HG03108 (cell line): ENCODE data around the gene PRM1.
A peak's percentile ranks its signal among the peaks of the same experiment; 100 is the strongest.

Experiments used
- ATAC-seq: cut with Tn5 transposase; IDR thresholded peaks from one replicate; pipeline ENCODE4 v1.9.1; 2021; ENCODE audit warnings: moderate library complexity; ENCODE audit not compliant: unreplicated experiment

The PRM1 gene

GRCh38 chr16:11239644-11240632, 41.2 kb downstream of the PRM1 start:
- no peak for ATAC-seq

- ATAC-seq = no peak
Observed at GRCh38 chr16:11238272-11239202, 42.6 kb downstream of the PRM1 start.

DNA sequence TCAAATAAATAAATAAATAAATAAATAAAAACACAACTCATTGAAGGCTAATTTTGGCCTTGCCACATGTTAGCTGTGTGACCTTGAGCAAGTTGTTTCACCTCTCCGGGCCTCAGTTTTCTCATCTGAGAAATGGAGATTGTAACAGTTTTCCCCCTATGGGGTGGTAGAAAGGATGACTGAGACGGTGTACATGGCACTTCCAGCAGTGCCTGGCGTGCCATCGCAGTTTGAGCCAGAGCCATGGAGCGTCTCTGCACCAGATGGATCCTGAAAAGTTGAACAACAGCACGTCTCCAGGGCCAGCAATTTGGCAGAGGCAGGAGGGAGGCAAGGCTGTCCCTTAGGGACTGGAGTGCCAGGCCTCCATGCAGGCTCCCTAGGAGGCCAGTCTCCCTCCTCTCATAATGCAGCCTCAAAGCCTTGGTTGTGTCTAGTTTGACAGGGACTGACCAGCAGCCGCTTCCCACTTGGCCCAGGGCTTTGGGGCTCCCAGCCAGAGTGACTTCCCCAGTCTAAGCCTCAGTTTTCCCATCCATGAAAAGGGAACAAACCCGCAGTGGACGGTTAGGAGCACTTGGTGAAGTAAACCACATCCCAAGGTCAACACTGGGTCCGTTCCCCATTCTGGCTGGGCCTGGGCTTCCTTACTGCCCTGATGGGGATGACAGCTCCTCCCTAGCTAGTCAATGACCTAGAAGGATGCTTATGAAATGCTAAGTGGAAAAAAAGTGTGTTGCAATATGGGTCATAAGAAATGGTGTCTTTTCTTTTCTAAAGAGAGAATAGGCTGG, 44.5 kb downstream of the PRM1 start:
- ATAC-seq = no peak

DNA sequence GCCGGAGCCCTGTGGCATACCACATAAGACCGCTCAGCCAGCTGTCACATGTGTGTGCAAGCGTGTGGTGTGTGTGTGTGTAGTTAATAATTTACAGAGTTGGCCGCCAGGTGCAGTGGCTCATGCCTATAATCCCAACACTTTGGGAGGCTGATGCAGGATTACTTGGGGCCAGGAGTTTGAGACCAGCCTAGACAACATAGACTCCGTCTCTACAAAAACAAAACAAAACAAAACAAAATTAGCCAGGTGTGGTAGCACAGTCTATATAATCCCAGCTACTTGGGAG, 45.5 kb downstream of the PRM1 start:
- ATAC-seq = no peak

- no peak for ATAC-seq
Observed at GRCh38 chr16:11234884-11235702, 46.0 kb downstream of the PRM1 start.

GRCh38 chr16:11233727-11234376, 47.3 kb downstream of the PRM1 start:
- ATAC-seq = no peak

DNA sequence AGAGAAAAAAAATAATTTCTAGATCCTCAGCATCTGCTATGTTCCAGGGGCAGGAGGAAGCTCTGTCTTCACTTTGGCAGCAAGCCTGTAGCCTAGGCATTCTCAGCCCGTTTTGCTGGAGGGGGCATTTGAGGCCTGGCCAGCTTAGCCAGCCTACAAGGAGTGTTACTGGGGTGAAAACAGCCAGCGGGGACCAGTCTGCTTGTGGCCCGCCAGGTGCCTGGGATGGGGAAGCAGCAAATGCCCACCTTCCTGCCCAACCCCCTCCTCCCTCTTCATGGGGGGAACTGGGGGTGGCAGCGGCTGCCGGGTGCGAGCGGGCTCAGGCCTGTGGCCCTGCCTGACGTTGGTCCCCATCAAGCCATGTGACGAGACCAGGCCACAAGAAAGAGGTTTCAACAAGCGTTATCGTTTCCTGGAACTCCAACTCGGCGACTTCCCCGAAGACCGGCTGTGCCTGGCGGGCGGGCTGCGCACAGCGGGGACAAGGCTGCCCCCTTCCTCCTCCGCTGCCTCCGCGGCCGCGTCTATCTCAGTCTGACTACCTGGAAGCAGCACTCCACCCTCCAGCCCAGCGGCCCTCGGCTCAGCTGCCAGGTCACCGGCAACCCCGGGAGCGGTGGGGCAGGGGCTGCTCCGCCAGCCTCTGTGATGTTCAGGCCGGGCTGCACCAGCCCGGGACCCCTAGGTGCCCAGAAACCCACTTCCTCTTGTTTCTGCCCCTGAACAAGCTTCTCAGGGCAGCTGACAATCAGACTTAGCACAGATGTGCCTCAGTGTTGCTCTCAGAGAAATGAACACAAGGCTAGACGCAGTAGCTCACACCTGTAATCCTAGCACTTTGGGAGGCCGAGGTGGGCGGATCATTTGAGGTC, 48.0 kb downstream of the PRM1 start:
- ATAC-seq = peak; percentile 70

DNA sequence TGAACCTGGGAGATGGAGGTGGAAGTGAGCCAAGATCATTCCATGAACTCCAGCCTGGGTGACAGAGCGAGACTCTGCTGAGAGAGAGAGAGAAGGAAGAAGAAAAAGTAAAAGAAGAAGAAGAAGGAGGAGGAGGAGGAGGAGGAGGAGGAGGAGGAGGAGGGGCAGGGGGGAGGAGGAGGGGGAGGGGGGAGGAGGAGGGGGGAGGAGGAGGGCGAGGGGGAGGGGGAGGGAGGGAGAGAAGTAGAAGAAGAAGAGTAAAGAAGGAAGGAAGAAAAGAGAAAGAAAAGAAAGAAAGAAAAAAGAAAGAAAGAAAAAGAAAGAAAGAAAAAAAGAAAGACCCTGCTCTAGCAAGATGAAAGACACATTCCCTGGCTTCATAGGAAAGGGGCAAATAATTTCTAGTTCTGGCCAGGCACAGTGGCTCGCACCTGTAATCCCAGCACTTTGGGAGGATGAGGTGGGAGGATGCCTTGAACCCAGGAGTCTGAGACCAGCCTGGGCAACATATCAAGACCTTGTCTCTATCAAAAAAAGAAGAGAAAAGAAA, 48.8 kb downstream of the PRM1 start:
- no peak for ATAC-seq

- no peak for ATAC-seq
Observed at GRCh38 chr16:11231367-11231970, 49.7 kb downstream of the PRM1 start.
